ENCODE measurements around the gene CLCA4.
"Not testable (repeated sequence)": the region's sequence is repeated elsewhere in the genome, so short reads cannot be mapped to it uniquely, and the experiment has no call there.

Gene CLCA4, protein sequence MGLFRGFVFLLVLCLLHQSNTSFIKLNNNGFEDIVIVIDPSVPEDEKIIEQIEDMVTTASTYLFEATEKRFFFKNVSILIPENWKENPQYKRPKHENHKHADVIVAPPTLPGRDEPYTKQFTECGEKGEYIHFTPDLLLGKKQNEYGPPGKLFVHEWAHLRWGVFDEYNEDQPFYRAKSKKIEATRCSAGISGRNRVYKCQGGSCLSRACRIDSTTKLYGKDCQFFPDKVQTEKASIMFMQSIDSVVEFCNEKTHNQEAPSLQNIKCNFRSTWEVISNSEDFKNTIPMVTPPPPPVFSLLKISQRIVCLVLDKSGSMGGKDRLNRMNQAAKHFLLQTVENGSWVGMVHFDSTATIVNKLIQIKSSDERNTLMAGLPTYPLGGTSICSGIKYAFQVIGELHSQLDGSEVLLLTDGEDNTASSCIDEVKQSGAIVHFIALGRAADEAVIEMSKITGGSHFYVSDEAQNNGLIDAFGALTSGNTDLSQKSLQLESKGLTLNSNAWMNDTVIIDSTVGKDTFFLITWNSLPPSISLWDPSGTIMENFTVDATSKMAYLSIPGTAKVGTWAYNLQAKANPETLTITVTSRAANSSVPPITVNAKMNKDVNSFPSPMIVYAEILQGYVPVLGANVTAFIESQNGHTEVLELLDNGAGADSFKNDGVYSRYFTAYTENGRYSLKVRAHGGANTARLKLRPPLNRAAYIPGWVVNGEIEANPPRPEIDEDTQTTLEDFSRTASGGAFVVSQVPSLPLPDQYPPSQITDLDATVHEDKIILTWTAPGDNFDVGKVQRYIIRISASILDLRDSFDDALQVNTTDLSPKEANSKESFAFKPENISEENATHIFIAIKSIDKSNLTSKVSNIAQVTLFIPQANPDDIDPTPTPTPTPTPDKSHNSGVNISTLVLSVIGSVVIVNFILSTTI

DNA sequence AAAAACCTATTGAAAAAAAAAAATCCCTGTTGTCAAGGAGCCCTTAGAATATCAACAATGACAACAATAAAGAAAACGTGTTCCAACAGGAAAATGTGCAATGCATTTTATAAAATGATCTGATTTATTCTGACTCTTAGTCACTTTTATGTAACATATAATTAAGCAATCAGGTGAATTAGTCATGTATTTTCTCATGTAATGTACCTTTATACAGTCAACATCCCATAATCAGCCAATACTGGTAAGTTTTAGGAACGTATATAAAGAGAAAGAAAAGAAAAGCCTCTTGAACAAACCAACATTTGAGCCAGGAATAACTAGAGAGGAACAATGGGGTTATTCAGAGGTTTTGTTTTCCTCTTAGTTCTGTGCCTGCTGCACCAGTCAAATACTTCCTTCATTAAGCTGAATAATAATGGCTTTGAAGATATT lies at the start of gene CLCA4:
CLCA4 (plus strand) TSS at position 292 of the 435 bp plus-strand sequence; CDS start at position 334, 42 bp downstream.
- H3K36me3 ChIP-seq (ENCODE audit: insufficient read depth, low read length) = no peaks in the 10 kb centered on the region
- no peaks in the 10 kb centered on the region for H3K79me2 ChIP-seq (ENCODE audit: control insufficient read depth, insufficient read depth, low read length, unreplicated experiment)
- H2AFZ ChIP-seq (ENCODE audit: low read length, unreplicated experiment) = no peak within 1 kb of the TSS
- H3K4me1 ChIP-seq (ENCODE audit: control insufficient read depth, insufficient read depth, low read length, unreplicated experiment) = peaks cover 8% of the 10 kb centered on the region
- no peak within 1 kb of the TSS for H3K4me3 ChIP-seq (ENCODE audit: low read depth, low read length)
- no peaks in the 10 kb centered on the region for H3K27me3 ChIP-seq (ENCODE audit: insufficient read depth, low read length)
- H3K27ac ChIP-seq (ENCODE audit: low read depth, low read length) = no peak within 1 kb of the TSS

DNA sequence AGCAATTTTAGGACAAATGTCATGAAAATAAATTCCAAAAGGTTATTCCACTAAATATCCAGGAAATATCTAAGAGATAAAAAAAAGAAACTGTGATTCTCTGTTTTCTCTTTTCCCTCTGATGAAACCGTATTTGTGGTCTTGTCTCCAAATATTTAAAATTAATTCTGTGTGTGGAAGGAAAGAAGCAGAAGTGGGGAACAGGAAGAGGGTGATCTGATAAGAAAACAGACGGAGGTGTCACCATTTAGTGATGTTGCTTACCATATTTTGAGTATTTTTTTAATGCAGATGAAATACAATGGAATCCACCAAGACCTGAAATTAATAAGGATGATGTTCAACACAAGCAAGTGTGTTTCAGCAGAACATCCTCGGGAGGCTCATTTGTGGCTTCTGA lies 48.6 kb upstream of the CLCA4 start:
- no peaks in the 10 kb centered on the region for H3K36me3 ChIP-seq (ENCODE audit: insufficient read depth, low read length)
- H2AFZ ChIP-seq (ENCODE audit: low read length, unreplicated experiment) = no peak overlapping the region
- no peaks in the 10 kb centered on the region for H3K4me1 ChIP-seq (ENCODE audit: control insufficient read depth, insufficient read depth, low read length, unreplicated experiment)
- H3K4me3 ChIP-seq (ENCODE audit: low read depth, low read length) = no peak overlapping the region
- H3K79me2 ChIP-seq (ENCODE audit: control insufficient read depth, insufficient read depth, low read length, unreplicated experiment) = no peaks in the 10 kb centered on the region
- peaks cover 5% of the 10 kb centered on the region; the same call in 1 of the 2 replicates for H3K27me3 ChIP-seq (ENCODE audit: insufficient read depth, low read length)
- no peak overlapping the region for H3K27ac ChIP-seq (ENCODE audit: low read depth, low read length)

DNA sequence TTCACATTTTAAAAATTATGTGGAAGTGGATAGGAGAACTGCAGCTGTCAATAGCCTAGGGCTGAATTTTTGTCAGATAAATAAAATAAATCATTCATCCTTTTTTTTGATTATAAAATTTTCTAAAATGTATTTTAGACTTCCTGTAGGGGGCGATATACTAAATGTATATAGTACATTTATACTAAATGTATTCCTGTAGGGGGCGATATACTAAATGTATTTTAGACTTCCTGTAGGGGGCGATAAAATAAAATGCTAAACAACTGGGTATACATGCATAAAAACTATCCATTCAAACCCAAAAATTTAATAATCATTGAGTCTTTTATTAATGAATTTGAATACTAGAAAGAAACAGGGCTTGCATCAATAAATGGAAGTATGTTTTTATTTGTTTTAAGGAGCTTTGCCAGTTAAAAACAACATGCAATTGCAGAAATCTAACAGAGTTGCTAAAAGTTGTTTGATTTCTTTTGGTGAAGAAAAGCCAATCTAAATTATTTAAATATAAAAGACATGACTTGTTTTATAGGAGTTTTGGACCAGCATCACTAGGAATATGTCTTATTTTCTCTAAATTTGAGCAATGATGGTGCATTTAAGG lies 46.8 kb upstream of the CLCA4 start:
- H3K27me3 ChIP-seq (ENCODE audit: insufficient read depth, low read length) = 0 out of 2 replicates have a peak, but pooled peaks cover 5% of the 10 kb centered on the region
- H2AFZ ChIP-seq (ENCODE audit: low read length, unreplicated experiment) = no peak overlapping the region
- no peaks in the 10 kb centered on the region for H3K4me1 ChIP-seq (ENCODE audit: control insufficient read depth, insufficient read depth, low read length, unreplicated experiment)
- no peak overlapping the region for H3K4me3 ChIP-seq (ENCODE audit: low read depth, low read length)
- no peak overlapping the region for H3K27ac ChIP-seq (ENCODE audit: low read depth, low read length)
- no peaks in the 10 kb centered on the region for H3K36me3 ChIP-seq (ENCODE audit: insufficient read depth, low read length)
- no peaks in the 10 kb centered on the region for H3K79me2 ChIP-seq (ENCODE audit: control insufficient read depth, insufficient read depth, low read length, unreplicated experiment)

DNA sequence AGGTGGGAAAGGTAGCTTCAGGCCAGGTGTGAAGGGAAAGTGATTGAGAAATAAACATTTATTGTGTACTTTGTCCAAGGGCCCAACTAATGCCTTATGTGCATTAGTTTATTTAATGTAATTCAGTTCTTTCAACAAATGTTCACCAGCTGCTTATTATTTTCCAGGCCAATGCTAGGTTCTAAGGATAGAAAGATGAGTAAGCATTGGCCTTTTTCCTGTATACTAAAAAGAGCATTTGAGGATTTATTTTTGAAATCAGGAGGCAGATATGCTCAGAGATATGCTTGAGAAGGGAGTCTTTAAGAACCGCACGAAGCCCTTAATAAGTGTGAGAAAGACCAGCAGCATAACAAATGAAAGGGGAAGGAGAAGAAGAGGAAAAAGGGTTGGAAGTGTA lies 46.2 kb upstream of the CLCA4 start:
- H3K4me1 ChIP-seq (ENCODE audit: control insufficient read depth, insufficient read depth, low read length, unreplicated experiment) = no peaks in the 10 kb centered on the region
- H3K27ac ChIP-seq (ENCODE audit: low read depth, low read length) = no peak overlapping the region
- no peak overlapping the region for H2AFZ ChIP-seq (ENCODE audit: low read length, unreplicated experiment)
- no peak overlapping the region for H3K4me3 ChIP-seq (ENCODE audit: low read depth, low read length)
- H3K36me3 ChIP-seq (ENCODE audit: insufficient read depth, low read length) = no peaks in the 10 kb centered on the region
- 0 out of 2 replicates have a peak, but pooled peaks cover 5% of the 10 kb centered on the region for H3K27me3 ChIP-seq (ENCODE audit: insufficient read depth, low read length)
- H3K79me2 ChIP-seq (ENCODE audit: control insufficient read depth, insufficient read depth, low read length, unreplicated experiment) = no peaks in the 10 kb centered on the region

DNA sequence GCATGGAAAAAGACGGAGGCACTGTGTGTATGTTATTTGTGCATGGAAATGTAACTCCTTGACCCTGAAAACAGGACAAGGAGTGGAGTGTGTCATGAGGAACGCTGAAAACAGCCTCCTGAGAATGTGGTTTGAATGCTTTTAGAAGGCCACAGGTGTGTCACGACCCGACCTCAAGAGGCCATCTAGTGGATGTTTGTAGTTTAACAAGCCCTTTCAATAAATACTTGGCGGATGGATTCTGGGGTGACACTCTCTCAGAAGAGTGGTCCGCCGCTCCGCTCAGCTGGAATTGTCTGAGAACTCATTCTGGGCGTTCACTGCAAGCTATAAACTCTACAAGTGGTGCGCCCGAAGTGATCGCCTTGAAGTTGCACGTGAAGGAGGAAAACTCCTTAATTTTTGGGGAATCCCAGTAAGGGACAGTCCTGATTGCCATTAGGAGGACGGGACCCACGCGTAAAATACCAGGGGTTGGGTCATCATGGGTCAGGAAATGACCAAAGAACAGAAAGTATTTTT lies 44.7 kb upstream of the CLCA4 start:
- H3K27ac ChIP-seq (ENCODE audit: low read depth, low read length); H3K79me2 ChIP-seq (ENCODE audit: control insufficient read depth, insufficient read depth, low read length, unreplicated experiment); H3K4me1 ChIP-seq (ENCODE audit: control insufficient read depth, insufficient read depth, low read length, unreplicated experiment); H3K36me3 ChIP-seq (ENCODE audit: insufficient read depth, low read length); H3K27me3 ChIP-seq (ENCODE audit: insufficient read depth, low read length): not testable (repeated sequence)
- H2AFZ ChIP-seq (ENCODE audit: low read length, unreplicated experiment) = peak overlapping the region; percentile 35
- peak overlapping the region; percentile 56 for H3K4me3 ChIP-seq (ENCODE audit: low read depth, low read length)

DNA sequence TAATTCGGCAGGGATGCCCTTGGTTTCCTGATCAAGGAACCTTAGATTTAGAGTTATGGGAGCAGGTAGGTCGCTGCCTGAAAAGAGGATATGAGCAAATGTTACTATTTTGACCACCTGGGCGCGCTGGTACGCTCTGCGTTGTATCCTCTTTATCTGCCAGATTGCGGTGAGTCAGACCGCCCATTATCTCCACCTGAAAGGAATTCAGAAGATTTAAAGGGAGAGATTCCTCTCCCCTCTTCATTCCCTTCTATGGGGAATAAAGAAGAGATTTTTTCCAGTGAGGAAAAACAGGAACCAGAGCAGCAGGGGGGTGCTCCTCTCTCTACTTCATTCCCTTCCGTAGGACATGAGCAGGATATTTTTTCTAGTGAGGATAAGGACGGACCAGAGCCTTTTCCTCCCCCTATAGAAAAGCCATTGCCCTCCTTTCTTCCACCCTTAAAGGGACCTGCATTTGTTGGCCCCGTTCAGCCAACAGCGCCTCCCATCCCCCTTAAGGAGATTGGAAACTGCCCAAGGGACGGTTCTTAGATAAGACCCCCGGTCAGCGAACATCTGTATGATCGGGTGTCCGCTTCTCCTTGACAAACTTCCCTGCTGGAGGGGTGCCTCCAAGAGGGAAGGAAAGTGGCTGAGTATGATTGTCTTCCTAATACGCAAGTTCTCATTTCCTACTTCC lies 44.0 kb upstream of the CLCA4 start:
- no peaks in the 10 kb centered on the region for H3K36me3 ChIP-seq (ENCODE audit: insufficient read depth, low read length)
- no peaks in the 10 kb centered on the region for H3K79me2 ChIP-seq (ENCODE audit: control insufficient read depth, insufficient read depth, low read length, unreplicated experiment)
- peak overlapping the region; percentile 35 for H2AFZ ChIP-seq (ENCODE audit: low read length, unreplicated experiment)
- peak overlapping the region; percentile 56 for H3K4me3 ChIP-seq (ENCODE audit: low read depth, low read length)
- no peak overlapping the region for H3K27ac ChIP-seq (ENCODE audit: low read depth, low read length)
- no peaks in the 10 kb centered on the region for H3K4me1 ChIP-seq (ENCODE audit: control insufficient read depth, insufficient read depth, low read length, unreplicated experiment)
- H3K27me3 ChIP-seq (ENCODE audit: insufficient read depth, low read length) = 0 out of 2 replicates have a peak, but pooled peaks cover 5% of the 10 kb centered on the region

DNA sequence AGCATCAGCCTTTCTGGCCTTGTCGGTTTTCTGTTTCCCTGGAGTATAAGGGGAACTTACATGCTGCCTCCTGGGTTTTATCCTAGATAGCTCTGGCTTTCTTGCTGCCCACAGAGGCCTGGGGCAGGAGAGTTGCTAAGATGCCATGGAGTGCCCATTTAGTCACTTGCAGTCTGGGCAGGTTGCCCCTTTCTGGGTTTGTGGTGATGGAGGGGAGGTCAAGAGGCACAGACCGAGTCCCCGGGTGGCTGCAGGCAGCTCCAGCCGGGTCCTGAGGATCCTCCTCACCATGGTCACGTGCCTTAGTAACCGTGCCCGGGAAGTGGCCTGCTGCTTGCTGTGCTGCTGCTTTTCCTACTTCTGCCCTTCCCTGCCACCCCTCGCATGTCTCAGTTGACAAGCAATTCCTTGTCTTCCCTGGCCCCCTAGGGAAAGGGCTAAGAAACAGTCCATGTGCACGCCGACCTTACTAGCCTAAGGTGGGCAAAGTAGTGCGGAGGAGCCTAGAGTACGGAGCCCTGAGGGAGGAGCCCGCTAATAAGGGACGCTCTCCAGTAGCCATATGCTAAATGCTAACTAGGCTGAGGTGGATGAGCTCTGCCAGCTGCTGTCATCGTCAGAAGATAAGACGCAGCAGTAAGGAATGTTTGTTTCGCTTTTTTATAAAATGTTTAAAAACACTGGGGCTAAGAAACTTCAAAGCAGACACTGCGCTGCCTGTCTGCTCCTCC lies 43.3 kb upstream of the CLCA4 start:
- H3K36me3 ChIP-seq (ENCODE audit: insufficient read depth, low read length) = no peaks in the 10 kb centered on the region
- 0 out of 2 replicates have a peak, but pooled peaks cover 3% of the 10 kb centered on the region for H3K27me3 ChIP-seq (ENCODE audit: insufficient read depth, low read length)
- no peak overlapping the region for H2AFZ ChIP-seq (ENCODE audit: low read length, unreplicated experiment)
- H3K27ac ChIP-seq (ENCODE audit: low read depth, low read length) = no peak overlapping the region
- no peaks in the 10 kb centered on the region for H3K79me2 ChIP-seq (ENCODE audit: control insufficient read depth, insufficient read depth, low read length, unreplicated experiment)
- no peak overlapping the region for H3K4me3 ChIP-seq (ENCODE audit: low read depth, low read length)
- H3K4me1 ChIP-seq (ENCODE audit: control insufficient read depth, insufficient read depth, low read length, unreplicated experiment) = peaks cover 5% of the 10 kb centered on the region

DNA sequence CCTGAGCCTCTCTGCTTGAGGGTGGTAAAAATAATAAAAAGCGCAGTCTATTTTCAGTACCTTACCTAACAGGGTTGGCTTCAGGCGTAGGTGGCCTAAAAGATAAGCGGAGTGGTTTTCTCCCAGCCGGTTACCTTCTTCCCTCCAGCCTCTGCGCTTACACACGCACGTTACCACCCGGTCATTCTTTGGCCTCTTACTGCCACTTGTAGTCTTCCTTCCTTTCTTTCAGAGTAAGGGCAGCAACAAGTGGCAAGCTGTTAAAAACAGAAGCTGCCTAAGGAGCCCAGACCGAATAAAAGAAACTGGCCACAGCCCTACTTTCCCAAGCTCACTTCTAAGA lies 42.8 kb upstream of the CLCA4 start:
- H3K4me3 ChIP-seq (ENCODE audit: low read depth, low read length) = no peak overlapping the region
- no peaks in the 10 kb centered on the region for H3K27me3 ChIP-seq (ENCODE audit: insufficient read depth, low read length)
- H3K36me3 ChIP-seq (ENCODE audit: insufficient read depth, low read length) = no peaks in the 10 kb centered on the region
- no peaks in the 10 kb centered on the region for H3K79me2 ChIP-seq (ENCODE audit: control insufficient read depth, insufficient read depth, low read length, unreplicated experiment)
- no peak overlapping the region for H3K27ac ChIP-seq (ENCODE audit: low read depth, low read length)
- H3K4me1 ChIP-seq (ENCODE audit: control insufficient read depth, insufficient read depth, low read length, unreplicated experiment) = peaks cover 8% of the 10 kb centered on the region
- no peak overlapping the region for H2AFZ ChIP-seq (ENCODE audit: low read length, unreplicated experiment)

DNA sequence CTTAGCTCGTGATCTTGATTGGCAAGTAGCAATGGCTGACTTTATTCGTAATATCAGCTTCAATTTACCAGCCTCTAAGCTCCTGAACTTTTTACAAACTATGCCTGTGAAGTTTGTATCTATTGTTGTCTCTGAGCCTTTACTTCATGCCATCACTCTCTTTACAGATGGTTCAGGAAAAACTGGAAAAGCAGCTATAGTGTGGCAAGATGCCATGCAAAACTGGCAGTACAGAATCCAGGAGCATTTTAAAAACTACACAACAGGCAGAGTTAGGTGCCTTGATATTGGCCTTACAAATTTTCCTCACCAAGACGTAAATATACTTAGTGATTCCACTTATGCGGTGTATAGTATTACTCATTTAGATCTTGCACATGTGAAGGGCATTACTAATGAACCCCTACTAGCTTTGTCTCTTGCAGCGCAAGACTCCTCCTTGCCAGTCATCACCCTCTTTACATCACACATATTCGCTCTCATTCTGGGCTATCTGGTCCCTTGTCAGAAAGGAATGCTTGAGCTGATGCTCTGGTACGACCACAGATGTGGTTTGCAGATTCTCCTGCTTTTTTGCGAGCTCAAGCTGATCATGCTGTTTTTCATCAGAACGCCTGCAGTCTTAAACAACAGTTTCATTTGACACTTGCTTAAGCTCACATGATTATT lies 41.8 kb upstream of the CLCA4 start:
- H3K4me1 ChIP-seq (ENCODE audit: control insufficient read depth, insufficient read depth, low read length, unreplicated experiment) = peaks cover 8% of the 10 kb centered on the region
- H3K36me3 ChIP-seq (ENCODE audit: insufficient read depth, low read length) = no peaks in the 10 kb centered on the region
- no peaks in the 10 kb centered on the region for H3K27me3 ChIP-seq (ENCODE audit: insufficient read depth, low read length)
- no peak overlapping the region for H2AFZ ChIP-seq (ENCODE audit: low read length, unreplicated experiment)
- H3K4me3 ChIP-seq (ENCODE audit: low read depth, low read length) = no peak overlapping the region
- H3K79me2 ChIP-seq (ENCODE audit: control insufficient read depth, insufficient read depth, low read length, unreplicated experiment) = no peaks in the 10 kb centered on the region
- no peak overlapping the region for H3K27ac ChIP-seq (ENCODE audit: low read depth, low read length)

Data from ACC112 (cell line).